Superior temporal gyrus (tissue), 1 donor: ENCODE measurements around the gene ACOT12.
"Not testable (repeated sequence)": the region's sequence is repeated elsewhere in the genome, so short reads cannot be mapped to it uniquely, and the experiment has no call there.

Experiments
- DNase-seq: peaks from one replicate; pipeline ENCODE4 v3.0.0-alpha.2; 2016; ENCODE audit errors: extremely low spot score

Gene ACOT12

GRCh38 chr5:81344736-81345135 lies 49.2 kb downstream of the ACOT12 start:
- no peak for DNase-seq

- not testable (repeated sequence) for DNase-seq
These were observed 55.7 kb downstream of the ACOT12 start for GRCh38 chr5:81338213-81338612.

- no peak for DNase-seq
These were observed 56.1 kb downstream of the ACOT12 start for GRCh38 chr5:81337803-81338202.

GRCh38 chr5:81336556-81336955 lies 57.4 kb downstream of the ACOT12 start:
- DNase-seq = no peak

GRCh38 chr5:81335946-81336345 lies 58.0 kb downstream of the ACOT12 start:
- no peak for DNase-seq

GRCh38 chr5:81334304-81335061 lies 59.5 kb downstream of the ACOT12 start:
- DNase-seq = no peak

GRCh38 chr5:81326554-81326953 lies 67.4 kb downstream of the ACOT12 start:
- no peak for DNase-seq

- no peak for DNase-seq
These were observed 76.4 kb downstream of the ACOT12 start for GRCh38 chr5:81317536-81317935.

GRCh38 chr5:81316571-81316970 lies 77.4 kb downstream of the ACOT12 start:
- DNase-seq = no peak

GRCh38 chr5:81315830-81316229 lies 78.1 kb downstream of the ACOT12 start:
- no peak for DNase-seq

- DNase-seq = no peak
These were observed 78.6 kb downstream of the ACOT12 start for GRCh38 chr5:81315336-81315735.

GRCh38 chr5:81314581-81314980 lies 79.4 kb downstream of the ACOT12 start:
- DNase-seq = no peak

GRCh38 chr5:81313686-81314085 lies 80.2 kb downstream of the ACOT12 start:
- DNase-seq = no peak

- no peak for DNase-seq
These were observed 80.7 kb downstream of the ACOT12 start for GRCh38 chr5:81313278-81313677.

GRCh38 chr5:81310402-81311063 lies 83.4 kb downstream of the ACOT12 start:
- DNase-seq = no peak

GRCh38 chr5:81308836-81309235 lies 85.1 kb downstream of the ACOT12 start:
- no peak for DNase-seq

GRCh38 chr5:81305785-81306184 lies 88.1 kb downstream of the ACOT12 start:
- no peak for DNase-seq

GRCh38 chr5:81303563-81303962 lies 90.4 kb downstream of the ACOT12 start:
- no peak for DNase-seq

- no peak for DNase-seq
These were observed 91.3 kb downstream of the ACOT12 start for GRCh38 chr5:81302596-81302995.

GRCh38 chr5:81301271-81302015 lies 92.5 kb downstream of the ACOT12 start, which contains the start of gene ZCCHC9:
Gene ZCCHC9, plus strand, starts transcription at chr5:81301587. Its CDS starts 3,171 bp downstream, at chr5:81304758.
- peak; percentile 98 for DNase-seq

GRCh38 chr5:81300921-81301270 lies 93.0 kb downstream of the ACOT12 start:
- DNase-seq = no peak

GRCh38 chr5:81297531-81297930 lies 96.4 kb downstream of the ACOT12 start:
- DNase-seq = no peak

- not testable (repeated sequence) for DNase-seq
These were observed 99.9 kb downstream of the ACOT12 start for GRCh38 chr5:81294021-81294420.
